Stimulated activated CD8-positive, alpha-beta memory T cell treated with anti-CD3 and anti-CD28 coated beads, Interleukin-4, amount 100 ng/mL, for 48 hours (primary cell): ENCODE measurements around the gene ASIC2.

Source experiments
- DNase-seq: peaks from one replicate; pipeline ENCODE4 v3.0.0-alpha.2; 2020

The ASIC2 gene

DNA sequence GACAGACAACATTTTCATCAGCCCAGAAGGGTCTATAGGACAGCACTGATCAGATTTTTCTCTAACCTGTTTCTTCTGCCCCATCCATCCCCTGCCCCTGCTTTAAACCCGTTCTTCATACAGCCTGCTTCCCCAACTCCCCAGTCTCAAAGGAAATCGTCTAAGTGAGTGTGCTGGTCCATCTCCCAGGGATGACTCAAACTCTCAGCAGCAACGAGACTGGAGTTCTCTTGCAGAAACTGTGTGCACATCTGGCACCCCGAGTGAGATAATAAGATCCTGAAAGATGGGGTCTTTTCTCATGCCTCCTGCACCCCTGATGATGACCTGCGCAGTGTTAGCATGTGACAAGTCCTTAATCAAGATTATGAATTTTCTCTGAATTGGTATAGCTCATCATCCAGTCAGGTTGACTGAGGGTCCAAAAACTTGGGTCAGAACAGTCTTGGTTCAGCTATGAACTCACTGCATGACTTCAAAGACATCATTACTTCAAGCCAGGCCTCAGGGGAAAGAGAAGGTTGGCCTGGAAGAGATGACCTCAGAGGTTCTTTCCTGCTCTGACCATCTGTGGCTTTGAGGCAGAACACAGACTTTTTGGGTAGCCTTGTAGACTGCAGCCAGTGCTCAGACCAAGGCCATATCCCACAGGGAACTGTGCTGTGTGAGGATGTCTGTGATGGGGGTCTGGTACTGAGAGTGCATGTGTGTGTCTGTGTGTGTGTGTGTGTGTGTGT, 183.6 kb downstream of the ASIC2 start:
- no peak for DNase-seq

DNA sequence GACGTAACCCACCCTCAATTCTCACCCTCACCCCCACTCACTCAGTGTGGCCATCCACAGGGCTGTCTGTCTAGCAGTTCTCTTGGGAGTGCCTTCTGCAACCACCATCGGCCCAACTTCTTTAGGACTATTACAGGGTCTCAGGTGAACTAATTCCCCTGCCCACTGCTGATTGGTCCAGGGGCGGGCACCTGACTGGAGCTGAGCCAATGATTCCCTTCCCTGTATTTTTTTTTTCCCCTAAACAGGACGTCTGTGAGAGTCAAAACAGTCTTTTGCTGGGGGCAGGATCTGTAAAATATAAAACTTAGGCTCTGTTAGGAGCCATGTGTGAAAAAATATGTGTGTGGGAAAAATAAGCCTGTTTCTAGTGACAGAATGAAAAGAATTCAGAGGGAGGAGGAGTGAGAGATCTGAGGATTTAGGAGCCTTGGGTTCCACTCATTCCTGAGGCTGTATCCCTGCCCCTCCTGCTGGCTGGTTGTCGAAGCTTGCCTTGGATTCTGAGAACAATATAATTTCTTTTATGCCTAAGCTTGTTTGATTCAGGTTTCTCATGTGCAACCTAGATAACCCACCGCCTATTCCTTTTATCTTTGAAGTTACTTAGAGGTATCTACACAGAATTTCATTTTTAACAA, 186.4 kb downstream of the ASIC2 start:
- no peak for DNase-seq

DNA sequence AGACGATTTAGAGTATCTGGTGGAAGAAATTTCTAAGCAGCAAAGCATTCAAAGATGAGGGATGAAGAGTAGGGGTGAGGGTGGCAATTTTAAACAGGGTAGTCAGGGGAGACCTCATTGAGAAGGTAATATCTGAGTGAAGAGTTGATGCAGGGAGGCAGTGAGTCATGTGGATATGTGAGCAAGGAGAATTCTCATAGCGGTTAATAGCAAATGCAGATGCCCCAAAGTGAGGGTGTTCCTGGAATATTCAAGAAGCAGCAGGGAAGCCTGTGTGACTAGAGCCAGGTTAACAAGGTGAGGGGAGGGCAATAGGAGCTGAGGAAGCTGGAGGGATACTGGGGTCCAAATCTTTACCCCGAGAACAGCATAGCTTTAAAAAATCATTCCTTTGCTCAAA, 187.2 kb downstream of the ASIC2 start:
- DNase-seq = no peak

DNA sequence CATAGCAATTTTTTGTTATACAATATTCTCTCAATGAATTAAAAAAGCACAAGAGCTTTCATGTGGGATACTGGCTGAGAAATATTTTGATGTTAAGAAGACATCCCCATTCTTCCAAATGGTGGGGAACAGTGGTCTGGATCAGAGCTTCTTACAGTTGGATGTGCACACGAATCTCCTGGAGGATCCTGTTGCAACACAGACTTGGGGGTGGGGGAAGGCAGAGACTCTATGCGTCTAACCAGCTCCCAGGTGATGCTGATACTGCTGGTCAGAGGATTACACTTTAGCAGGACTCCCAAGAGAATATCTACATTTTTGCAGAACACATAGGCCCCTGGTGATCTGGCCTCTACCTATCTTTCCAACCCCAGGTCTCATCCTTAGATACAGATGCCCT, 193.2 kb downstream of the ASIC2 start:
- DNase-seq = no peak

DNA sequence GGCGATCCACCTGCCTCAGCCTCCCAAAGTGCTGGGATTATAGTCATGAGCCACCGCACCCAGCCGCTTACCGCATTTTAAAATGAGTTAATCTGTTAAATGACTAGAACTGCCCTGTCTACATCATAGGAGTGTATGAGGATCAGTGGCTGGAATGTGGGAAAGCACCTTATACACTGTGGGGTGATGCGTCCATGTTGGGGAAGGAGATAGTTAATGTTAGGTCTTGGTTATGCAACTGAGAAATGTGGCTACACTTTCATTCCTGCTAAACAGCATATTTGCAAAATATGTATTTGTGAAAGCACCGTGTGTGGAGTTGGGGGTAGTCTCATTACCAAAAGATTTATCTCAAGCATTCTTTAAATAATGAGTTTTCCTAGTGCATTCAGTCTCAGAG, 193.8 kb downstream of the ASIC2 start:
- DNase-seq = no peak

DNA sequence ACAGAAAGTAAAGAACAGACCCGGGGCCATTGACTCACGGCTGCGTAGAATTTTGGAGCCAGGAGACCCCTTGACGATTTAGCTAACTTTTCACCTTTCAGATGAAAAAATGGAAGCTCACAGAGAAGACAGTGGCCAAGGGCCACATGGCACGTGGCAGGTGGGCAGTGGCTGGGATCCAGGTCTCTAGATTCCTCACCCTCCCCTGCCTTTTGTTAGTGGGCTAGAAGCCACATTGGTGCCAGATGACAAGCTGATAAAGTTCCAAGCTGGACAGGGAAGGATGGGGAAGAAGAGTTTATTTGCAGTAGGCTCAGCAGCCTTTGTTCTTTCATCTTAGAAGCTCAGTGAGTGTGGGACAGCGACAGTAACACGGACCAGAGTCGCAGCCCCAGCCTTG, 195.7 kb downstream of the ASIC2 start:
- DNase-seq = no peak

DNA sequence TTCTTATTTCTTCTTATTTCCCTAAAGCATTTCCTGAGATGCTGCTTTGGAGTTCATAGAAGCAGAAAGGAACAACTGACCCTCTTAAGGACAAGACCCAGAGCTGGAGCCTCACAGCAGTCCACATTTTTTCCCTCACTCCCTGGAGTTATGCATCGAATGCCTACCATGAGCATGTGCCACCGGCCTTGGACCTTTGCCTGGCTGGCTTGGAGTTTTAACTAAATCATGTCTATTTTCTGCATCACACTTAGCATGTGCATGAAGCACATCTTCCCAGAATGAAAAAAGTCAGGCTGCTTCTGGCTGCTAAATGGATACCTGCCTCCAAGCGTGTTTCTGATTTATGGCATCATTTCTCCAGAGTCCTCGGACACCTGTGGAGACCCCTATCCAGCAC, 196.9 kb downstream of the ASIC2 start:
- DNase-seq = no peak

DNA sequence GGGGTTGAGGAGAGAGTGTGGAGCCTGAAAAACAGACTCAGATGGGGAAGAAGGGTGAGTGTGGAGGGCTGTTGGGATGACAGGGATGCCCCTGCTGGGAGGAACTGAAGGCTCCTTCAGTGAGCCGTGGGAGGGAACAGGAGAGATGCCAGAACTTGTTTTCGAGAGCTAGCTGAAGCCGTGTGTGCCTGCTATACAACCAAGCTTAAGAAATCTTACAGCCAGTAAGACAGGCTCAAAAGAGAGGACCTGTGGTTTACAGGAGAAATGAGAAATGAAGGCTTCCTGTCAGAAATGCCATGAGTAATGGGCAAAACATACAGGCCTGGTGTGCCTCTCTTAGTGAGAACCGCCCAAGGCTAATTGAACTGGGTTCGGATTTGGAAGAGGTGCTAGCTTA, 201.8 kb downstream of the ASIC2 start:
- DNase-seq = no peak

DNA sequence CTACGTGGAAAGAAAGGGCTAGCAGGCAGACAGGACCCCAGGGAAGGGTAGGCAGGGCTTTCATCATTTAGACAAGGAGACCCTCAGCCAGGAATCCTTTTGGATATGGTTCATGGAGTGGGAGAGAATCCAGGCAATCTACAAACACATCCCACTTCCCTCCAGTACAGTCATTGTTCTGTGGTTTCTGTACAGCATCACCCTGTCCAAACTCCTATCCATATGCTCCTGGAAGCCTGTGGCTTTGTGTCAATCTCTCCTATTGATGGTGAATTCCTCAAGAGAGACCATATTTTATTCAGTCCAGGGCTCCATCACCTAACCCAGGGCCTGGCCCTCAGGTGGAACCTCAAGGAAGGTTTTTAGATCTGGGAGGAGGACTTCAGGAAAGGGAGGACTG, 202.3 kb downstream of the ASIC2 start:
- DNase-seq = no peak

DNA sequence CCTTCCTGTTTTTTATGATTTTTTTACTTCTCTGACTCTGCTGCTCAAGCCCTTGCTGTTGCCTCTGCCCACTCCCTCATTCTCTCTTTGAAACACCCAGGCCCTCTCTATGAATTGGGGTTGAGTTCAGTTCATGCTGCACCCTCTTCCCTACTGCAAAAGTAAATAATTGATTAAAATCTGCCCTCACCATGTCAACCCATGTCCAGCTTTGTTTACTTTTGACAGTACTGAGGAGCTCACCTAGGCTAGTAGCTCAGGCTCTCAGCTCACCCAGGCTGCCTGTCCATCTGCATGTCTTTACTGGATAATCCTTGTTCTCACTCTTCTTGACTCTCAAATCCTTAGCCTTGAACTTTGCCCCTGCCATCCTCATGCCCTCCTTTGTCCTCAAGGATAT, 206.2 kb downstream of the ASIC2 start:
- DNase-seq = no peak

DNA sequence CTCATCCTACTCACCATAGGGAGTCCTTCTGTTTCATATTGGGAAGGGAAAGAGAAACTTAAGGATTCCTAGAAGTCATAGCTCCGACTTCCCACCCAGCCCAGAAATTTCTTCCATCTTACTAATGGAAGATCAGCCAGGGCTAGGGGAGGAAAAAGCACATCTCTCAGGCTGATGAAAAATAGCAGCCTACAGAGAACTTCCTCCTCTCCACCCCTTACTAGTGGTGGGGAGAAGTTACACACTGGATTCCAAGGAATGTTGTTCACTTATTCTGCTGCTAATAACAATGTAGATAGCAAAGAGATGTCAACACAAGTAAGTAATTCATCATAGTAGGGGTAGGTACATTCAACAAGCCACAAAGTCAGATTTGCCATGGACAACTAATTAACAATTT, 207.1 kb downstream of the ASIC2 start:
- no peak for DNase-seq

DNA sequence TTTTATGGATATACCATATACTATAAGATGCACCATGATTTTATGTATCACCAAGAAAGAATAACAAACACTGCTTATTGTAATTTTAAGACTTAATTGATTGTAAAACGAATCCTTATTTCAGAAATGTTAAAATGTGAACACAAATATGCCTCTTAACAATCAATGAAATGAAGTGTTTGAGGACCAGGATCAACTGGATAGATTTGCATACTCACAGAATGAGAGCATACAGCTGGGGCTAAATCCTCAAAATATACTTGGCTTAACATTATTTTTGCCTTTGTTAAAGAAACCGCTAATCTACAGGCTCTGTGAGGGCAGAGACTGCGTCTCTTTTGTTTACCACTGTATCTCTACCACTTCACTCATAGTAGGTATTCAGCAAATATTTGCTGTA, 207.8 kb downstream of the ASIC2 start:
- DNase-seq = no peak

DNA sequence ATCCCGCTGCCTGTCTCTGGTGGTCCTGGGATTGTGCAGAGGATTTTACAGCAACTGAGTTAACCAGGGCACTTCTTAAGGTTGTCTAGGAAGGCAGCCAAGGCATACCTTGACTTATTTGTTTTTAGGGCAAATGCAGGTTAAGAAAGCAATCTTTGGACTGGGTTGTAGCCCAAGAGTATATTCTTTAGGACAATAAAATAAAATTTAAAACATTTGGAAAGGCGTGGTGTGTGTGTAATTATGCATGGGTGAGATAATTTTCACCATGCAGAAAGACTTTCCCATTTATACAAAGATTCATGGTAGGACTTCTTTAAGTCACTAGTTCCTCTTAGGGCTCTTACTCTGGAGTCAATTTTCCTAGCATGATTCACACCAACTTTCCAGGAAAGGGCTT, 208.3 kb downstream of the ASIC2 start:
- no peak for DNase-seq

DNA sequence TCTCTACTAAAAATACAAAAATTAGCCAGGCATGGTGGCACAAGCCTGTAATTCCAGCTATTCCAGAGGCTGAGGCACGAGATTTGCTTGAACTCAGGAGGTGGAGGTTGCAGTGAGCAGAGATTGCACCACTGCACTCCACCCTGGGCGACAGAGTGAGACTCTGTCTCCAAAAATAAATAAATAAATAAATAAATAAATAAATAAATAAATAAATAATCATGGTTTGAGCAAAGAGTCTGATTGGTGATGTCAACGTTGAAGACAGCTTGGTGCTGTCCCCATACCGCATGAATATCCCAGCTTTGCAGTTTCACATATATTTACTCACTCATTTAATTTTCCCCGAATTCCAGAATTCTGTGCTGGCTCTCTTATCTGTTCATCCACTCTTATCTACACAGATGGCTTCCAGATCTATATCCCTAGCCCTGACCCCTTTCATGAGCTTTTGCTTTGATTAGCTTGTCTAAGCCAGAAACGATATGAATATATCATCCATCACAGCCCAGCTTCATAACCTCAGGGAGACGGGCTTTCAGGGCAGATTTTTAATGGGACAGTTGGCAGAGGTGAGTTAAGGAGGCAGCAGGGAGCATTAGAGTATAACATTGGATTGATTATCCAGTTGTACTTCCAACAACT, 210.4 kb downstream of the ASIC2 start:
- DNase-seq = no peak

DNA sequence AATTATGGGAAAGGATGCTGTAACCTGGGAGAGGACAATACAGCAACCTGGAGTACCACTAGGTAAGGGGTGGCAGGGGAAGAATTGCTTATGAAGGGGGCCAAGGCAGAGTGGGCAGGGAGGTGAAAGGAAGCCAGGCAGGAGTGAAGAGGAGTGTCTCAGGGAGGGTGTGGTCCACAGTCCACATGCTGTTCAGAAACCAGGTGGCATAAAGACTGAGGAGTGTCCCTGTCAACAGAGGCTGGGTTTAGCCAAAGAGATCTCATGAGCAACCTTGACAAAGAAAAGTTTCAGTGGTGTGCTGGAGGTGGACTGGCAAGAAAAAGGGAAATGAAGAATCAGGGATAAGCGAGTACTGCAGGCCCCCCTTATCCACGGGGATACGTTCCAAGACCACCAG, 213.0 kb downstream of the ASIC2 start:
- no peak for DNase-seq

DNA sequence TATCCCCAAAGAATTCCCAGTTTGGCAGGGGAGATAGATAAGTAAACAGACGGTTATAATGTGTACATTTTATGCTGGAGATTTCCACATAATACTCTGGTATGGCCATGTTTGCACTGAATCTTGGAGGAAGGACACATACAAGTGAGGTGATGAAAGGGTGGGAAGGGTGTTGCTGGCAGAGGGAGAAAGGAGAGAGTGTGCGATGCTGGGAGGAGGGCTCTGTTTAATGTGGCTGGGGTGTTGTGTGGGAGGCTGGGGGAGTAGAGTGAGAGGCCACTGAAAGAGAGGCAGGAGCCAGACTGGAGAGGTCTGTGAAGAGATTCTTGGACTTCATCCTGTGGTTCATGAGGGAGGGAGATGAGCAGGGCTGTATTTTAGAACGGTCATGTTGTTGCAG, 213.9 kb downstream of the ASIC2 start:
- no peak for DNase-seq

DNA sequence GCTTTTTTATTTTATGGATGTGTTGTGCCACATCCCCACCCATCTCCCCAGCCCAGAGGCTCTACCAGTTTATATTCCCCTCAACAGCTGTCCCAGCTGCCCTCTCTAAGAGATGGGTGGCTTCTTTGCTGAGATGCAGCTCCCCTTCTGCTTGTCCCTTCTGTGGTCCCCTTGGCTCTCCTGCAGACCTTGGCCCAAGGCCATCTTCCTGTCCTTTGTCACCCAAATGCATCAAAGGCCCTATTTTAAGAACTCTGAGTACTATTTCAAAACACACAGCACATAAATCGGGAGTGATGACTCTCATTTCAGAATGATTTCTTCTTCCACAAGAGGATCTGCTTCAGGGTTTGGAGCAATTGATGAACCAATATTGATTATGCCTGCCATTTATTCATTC, 216.1 kb downstream of the ASIC2 start:
- DNase-seq = no peak

DNA sequence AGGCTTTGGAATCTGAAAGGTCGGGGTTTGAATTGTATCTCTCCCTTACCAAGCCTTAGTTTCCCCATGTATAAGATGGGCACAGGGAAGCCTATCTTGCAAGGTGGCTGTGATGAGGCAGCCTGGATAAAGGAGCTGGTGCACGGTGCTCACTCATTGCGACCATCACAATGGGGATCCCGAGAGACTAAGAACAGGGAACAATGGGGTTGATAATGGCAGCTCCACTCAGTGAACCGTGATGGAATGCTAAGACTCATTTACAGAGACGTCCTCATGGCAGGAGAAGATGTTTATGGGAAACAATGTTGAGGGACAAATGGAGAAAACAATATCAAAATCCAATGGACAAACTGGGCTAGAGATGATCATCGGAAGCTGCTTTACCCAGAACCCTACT, 219.7 kb downstream of the ASIC2 start:
- DNase-seq = no peak

DNA sequence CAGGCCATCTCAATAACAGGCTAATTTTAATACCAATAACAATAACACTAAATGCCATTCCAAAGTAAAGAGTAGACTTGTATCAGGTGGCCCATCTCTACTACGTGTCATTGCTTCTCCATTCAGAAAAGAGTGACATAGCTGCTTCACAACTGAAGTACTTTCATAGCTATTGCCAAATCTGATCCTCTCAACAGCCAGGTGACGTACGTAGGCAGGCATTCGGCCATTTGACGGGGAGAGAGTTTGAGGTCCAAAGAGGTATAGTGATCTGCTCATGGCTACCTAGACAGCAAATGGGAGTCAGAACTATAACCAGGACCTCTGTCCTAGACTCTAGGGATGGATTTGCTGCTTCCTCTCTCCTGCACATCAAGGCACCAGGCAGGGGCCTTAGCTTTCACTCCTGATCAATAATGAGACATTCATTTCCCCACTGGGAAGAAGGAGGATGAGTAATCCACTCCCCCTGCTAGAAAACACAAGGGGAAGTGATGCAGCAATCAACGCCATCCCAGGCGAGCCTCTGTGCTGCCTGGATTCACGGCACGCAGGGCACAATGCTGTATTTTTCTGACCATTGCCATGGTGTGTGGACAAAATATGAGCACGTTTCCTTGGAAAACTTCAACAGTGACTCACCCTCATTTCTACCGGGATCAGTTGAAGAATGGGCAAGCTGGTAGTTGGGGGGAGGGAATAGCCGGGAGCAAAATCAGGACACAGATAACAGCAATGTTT, 220.5 kb downstream of the ASIC2 start:
- no peak for DNase-seq

DNA sequence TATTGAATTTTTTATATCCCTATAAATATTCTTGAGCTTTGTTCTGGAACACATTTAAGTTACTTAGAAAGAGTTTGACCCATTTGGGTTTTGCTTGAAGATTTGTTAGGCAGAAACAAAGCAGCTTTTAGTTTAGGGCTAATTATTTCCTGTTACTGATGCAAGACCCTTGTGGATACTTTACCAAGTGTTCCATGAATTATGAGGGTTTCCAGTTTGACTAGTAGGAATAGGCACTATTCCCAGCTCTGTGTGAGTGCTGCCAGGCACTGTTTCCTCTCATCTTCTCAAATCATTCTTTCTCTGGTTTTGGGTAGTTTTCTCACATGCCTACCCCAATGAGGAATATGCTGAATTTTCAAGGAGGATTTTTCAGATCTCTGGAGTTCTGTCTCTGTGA, 221.4 kb downstream of the ASIC2 start:
- no peak for DNase-seq

DNA sequence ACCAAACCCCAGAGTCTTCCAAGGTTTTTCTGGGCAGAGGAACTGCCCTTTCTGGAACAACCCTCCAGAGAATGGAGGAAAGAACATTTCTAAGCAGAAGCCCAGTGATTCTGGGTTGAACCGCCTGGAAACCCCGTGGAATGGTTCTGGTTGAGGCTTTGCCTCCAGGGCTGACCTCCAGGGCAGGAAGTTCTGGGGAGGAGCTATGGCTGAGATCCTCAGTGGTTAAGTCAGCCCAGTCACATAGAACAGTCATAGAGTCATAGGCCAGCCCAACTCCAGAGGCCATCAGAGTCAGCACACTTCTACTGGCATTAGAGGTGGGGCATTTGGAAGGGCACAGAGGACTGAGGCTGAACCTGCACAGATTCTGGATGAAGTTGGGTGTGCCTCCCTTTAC, 235.5 kb downstream of the ASIC2 start:
- DNase-seq = no peak

DNA sequence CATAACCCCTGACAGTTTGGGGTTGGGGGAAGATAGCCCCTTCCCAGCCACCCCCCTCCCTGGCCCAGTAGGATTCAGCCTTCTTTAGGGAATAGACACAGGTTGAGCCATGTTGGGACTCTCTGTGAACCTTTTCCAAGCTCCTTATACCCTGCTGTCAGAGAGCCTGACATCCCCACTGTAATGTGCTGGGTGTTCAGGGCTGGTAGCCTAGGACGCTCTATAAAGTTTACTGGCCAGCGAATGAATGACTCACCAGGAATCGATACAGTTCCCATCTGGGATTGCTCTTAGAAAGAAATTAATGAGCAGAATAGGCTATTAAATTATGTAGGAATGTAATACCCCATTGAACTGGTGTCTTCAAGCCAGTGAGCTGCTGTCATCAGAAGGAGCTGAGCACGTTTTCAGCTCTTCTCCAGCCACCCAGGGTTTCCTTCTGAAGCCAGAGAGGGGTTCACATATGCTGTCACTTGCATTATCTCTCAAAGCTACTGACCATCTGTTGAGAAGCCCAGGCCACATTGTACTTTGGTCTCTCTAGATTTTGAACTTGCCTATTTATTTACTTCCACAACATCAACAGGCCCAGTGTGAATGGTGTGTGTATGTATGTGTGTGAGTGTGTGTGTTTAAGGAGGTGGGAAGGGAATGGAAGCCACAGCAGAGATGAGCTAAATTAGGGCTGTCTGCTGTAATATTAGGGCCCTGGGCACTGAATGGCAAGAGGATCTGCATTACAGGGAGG, 236.5 kb downstream of the ASIC2 start:
- DNase-seq = no peak

DNA sequence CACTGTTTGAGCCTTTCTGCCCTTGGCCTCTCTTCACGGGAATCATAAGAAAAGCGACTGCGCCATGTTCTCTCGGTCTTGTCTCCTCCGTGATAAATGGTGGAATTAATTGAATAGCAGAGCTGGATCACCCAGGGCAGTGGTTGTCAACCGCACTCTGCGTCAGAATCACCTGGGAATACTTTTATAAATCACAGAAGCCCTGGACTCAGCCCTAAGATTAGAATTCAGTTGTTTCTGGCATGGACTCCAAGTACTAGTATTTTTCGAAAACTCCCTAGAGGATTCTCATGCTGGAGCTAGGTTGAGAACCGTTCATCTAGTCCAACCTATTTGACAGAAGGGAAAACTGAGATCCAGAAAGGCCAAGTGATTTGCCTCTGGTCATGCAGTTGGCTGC, 237.3 kb downstream of the ASIC2 start:
- DNase-seq = no peak
